GM12864 (cell line): ENCODE data around the gene NR1H4.

Experiments used
- DNase-seq: peaks from one replicate; pipeline ENCODE4 v3.0.0-alpha.2; 2011; ENCODE audit warnings: low read depth
- H3K4me3 ChIP-seq: 2 replicates; pipeline ENCODE4 v1.5.1; 2011; ENCODE audit warnings: mild to moderate bottlenecking, low read depth, low read length, control low read depth
- TF ChIP-seq, protein P1 (sequence below): IDR thresholded peaks from 2 replicates; pipeline ENCODE4 v1.5.1; 2011; ENCODE audit warnings: low read depth, mild to moderate bottlenecking, moderate library complexity, low read length, control low read depth, inconsistent platforms; ENCODE audit errors: missing control alignments

Gene NR1H4

DNA sequence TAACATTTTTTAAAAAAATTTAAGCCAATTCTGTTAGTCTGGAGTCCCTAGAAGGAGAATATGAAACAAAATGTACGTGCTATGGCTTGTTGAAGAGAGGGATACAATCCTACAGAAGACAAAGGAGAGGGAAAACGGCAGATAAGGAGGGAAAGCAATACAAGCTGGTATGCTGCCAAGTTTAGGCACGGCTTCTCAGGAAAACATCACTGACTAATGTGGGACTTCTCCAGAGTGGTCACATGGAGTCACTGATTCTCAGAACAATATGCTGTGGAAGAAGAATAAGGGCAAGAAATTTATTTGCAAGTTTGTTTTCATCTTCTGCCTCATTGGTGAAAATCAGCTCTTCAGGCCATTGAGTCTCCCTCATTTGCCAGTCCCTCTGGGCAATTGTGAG, 22.9 kb upstream of the NR1H4 start:
- no peak for DNase-seq
- H3K4me3 ChIP-seq, result no peak overlapping the region
- TF ChIP-seq, protein P1, sequence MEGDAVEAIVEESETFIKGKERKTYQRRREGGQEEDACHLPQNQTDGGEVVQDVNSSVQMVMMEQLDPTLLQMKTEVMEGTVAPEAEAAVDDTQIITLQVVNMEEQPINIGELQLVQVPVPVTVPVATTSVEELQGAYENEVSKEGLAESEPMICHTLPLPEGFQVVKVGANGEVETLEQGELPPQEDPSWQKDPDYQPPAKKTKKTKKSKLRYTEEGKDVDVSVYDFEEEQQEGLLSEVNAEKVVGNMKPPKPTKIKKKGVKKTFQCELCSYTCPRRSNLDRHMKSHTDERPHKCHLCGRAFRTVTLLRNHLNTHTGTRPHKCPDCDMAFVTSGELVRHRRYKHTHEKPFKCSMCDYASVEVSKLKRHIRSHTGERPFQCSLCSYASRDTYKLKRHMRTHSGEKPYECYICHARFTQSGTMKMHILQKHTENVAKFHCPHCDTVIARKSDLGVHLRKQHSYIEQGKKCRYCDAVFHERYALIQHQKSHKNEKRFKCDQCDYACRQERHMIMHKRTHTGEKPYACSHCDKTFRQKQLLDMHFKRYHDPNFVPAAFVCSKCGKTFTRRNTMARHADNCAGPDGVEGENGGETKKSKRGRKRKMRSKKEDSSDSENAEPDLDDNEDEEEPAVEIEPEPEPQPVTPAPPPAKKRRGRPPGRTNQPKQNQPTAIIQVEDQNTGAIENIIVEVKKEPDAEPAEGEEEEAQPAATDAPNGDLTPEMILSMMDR, result no peak

DNA sequence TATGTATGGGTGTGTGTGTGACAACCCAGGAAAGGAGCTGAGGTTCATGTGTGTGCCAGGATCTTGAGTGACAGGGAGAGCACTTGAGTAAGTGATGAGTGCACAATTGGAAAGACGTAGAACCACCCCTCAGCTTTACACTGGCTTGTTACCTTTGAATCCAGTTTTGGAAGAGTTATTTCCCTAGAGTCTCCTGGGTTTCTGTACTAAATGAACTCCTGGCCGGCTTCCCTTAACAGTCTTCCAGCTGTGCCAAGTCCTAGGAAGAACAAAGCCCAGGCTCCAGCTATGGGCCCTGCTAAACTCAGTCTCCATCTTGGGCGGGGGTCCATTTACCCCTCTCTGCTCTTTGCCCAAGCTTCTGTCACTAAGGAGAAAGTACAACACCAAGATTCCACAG, 19.7 kb upstream of the NR1H4 start:
- no peak overlapping the region for H3K4me3 ChIP-seq
- no peak for DNase-seq
- TF ChIP-seq, protein P1, result no peak

DNA sequence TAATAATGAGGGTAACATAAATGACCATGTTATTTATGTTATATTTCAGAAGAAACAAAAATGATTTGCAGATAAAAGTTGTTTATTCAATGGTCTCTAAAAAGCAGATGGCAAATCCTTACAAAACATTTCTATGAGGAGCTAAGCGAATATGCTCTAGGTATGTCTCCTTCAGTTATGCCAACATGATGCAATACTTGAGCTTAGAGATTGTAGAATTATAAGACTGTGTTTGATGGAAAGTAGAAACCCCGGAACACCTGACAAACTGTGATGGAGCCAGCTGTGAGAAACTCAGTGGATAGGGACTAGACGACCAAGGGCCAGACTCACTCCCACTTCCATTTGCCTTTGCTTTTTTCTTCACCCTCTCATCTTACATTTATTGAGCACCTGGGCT, 17.8 kb upstream of the NR1H4 start:
- no peak for DNase-seq
- no peak overlapping the region for H3K4me3 ChIP-seq
- TF ChIP-seq, protein P1, result no peak

DNA sequence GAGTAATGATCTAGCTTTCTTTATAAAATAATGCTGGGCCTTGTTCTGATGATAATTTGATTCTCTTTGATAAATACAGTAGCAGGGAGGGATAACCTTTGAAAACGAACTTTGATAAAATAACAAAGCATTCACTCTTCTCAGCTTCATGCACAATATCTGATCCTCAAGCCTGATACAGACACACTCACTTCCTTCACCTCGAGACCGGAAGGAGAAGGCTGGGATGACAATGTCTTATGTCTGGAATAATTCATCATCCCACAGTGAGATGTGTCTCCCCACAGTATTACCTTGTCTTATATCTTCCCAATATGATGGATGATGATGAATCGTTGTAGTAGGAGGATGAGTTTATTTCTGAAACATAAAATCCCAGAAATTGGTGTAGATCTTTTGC, 15.5 kb upstream of the NR1H4 start:
- TF ChIP-seq, protein P1, result no peak
- no peak overlapping the region for H3K4me3 ChIP-seq
- DNase-seq, result no peak

GRCh38 chr12:100460702-100461101, 13.0 kb upstream of the NR1H4 start:
- no peak for DNase-seq
- TF ChIP-seq, protein P1, result no peak
- H3K4me3 ChIP-seq, result no peak overlapping the region

DNA sequence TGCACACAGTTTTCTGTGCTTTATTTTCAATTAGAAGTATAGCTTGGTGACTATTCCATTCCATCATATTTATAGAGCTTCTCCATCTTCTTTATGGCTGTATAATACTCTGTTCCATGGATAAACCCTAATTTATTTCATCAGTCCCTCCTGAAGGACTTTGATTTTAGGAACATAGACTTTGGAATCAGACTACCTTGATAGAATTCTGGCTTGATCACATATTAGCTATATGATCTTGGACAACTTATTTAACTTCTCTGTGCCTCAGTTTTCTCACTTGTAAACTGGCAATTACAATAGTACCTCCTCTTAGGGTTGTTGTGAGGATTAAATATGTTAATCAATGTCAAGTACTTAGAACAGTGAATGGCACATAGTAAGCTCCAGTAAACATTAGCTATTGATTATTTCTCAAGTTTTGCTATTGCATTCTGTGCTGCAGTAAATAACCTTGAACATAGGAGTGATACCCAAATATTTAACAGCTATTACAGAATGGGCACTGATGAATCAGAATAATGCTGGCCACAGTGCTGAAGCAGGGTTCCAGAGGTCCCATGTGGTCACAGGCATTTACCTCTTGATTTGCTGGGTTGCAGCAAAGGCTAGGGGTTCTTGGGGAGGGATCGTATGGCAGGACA, 12.2 kb upstream of the NR1H4 start:
- no peak for DNase-seq
- TF ChIP-seq, protein P1, result no peak
- no peak overlapping the region for H3K4me3 ChIP-seq

GRCh38 chr12:100463661-100464060, 10.0 kb upstream of the NR1H4 start:
- TF ChIP-seq, protein P1, result no peak
- H3K4me3 ChIP-seq, result no peak overlapping the region
- DNase-seq, result no peak
